ENCODE results near the gene FBXO24. TPM values are rescaled to one million over a fixed set of nuclear protein-coding genes. Genes with fewer than 3 reads are reported as not detected.

The FBXO24 gene
- total RNA-seq, 2 experiments from 2014 or later: 1.4 to 2.1 TPM

DNA sequence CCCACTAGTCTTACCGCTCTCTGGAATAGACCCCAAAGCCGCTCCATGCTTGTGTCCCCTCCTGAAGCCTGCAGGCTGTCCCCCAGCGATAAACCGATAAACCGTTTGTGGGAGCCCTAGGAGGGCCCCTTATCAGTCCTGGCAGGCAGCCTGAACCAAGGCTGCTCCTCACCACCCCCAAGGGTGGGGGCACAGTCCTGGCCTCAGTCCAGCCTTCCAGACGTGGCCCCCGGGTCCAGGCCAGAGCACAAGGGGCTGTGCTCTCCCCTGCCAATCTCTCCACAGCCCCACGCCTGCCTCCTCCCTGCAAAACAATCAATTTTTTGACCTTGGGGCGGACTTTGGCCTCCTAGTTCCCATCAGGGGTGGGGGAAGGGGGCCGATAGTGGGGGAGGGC, 55.3 kb downstream of the FBXO24 start, which contains the start of gene TFR2:
TFR2 (minus strand) TSS at position 90 of the 397 bp plus-strand sequence; CDS start at position 47, 43 bp downstream.
- CTCF ChIA-PET: no interaction called here

DNA sequence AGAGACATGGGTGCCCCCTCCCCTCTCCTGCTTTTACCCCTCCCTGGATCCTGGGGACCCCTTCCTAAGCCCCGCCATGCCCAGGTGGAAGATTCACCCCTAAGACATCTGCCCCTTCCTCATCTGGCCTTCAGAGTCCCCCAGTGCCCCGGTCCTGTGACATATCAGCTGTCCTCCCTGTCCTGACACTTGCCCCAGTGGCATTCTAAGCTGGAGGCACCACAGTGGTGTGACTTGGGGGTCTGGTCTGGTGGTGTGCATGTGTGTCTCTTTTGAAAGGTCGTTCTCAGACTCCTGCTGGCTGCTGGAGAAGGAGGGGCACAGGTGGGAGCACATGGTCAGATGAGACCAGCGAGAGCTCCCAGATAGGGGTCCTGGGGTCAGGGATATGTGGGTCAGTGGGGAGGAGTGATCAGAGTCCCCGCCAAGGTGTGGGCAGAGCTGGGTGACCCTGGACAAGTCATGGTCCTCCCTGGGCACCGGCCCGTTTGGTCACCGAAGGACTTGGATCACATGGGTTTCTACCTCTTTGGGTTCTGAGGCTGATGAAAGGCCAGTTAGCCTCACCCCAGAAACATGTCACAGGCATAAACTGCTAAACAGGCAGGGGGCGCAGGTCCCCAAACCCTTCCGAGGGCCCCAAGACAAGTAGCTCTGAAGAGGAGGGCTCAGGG, 55.9 kb downstream of the FBXO24 start:
- DNase-seq (no peak), ATAC-seq (no peak)
- Mint-ChIP-seq H3K4me3 (no peak overlapping the region), H3K27me3 (no peaks in the 10 kb centered on the region), H3K27ac (no peak overlapping the region), H3K36me3 (ENCODE audit: low read depth) (no peaks in the 10 kb centered on the region), H3K4me1 (no peaks in the 10 kb centered on the region), H3K9me3 (ENCODE audit: low read depth) (no peaks in the 10 kb centered on the region)
- CTCF ChIA-PET: no interaction called here
- POLR2A ChIA-PET: interaction anchor here (0.6 kb wide), 1 partner anchor 114 kb away, joined by 3 read pairs; no protein-coding TSS in a partner anchor
- intact Hi-C loops (cut with DNase I, micrococcal nuclease): no loop called here

More for the DNA sequence above, 55.3 kb downstream of the FBXO24 start, which contains the start of gene TFR2:
- Mint-ChIP-seq H3K9me3 (ENCODE audit: low read depth) (no peaks in the 10 kb centered on the region), H3K4me1 (no peaks in the 10 kb centered on the region), H3K36me3 (ENCODE audit: low read depth) (peaks cover 3% of the 10 kb centered on the region), H3K27ac (no peak within 1 kb of the TSS), H3K27me3 (no peaks in the 10 kb centered on the region), H3K4me3 (no peak within 1 kb of the TSS)
- ATAC-seq (no peak), DNase-seq (no peak)
- POLR2A ChIA-PET: no interaction called here
- intact Hi-C loops (cut with DNase I, micrococcal nuclease): no loop called here

DNA sequence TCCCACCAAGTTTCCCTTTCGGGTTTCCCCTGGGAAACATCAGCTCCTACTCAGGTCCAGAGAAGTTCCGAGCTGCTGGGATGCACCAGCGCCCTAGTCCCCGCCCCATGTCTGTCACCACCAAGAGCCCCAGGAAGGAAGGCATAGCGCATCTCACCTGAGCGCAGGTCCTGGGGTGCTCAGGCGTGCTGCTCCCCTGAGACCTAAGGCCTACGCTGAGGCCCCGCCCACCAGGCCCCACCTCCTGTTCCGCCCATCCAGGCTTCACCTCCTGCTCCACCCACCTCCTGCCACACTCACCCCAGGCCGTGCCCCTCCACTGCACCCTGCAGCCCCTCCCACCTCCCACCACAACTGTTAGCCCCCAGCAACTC, 56.4 kb downstream of the FBXO24 start:
- no peak overlapping the region for H3K27ac Mint-ChIP-seq
- DNase-seq: peak; percentile 55
- ATAC-seq: peak; percentile 68
- no peak overlapping the region for H3K4me3 Mint-ChIP-seq
- no peaks in the 10 kb centered on the region for H3K9me3 Mint-ChIP-seq (ENCODE audit: low read depth)
- intact Hi-C loops (cut with DNase I, micrococcal nuclease): no loop called here
- ChIA-PET CTCF (no interaction called here), POLR2A (interaction anchor here (0.6 kb wide), 1 partner anchor 113 kb away, joined by 3 read pairs; no protein-coding TSS in a partner anchor)
- no peaks in the 10 kb centered on the region for H3K27me3 Mint-ChIP-seq
- no peaks in the 10 kb centered on the region for H3K36me3 Mint-ChIP-seq (ENCODE audit: low read depth)
- H3K4me1 Mint-ChIP-seq: no peaks in the 10 kb centered on the region

DNA sequence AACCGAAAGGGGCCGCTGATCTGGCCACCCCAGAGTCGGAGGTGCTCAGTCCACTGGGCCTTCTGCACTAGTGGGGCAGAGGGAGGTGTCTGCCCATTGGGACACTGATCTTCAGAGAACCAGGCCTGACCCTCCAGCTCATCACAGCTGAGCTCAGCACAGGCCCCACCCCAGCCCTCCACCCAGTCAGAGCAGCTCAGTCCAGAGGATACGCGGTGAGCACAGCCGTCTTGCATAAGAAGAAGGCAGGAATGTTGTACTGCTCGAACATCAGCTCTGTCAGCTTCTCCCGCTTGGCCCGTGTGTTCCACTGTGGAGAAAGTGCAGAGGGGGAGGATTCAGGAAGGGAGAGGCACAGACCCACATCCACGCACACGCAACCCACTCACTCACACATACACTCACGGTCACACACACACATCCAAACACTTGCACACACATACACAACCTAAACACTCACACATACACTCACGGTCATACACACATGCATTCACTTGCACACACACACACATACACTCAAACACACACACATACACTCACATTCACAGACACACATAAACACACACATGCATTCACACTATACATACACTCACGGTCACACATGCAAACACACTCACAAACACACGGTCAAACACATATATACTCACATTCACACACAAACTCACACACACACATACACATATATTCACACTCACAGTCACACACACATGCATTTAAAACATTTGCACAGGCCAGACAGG, 63.9 kb downstream of the FBXO24 start:
- no peak for ATAC-seq
- intact Hi-C loops (cut with DNase I, micrococcal nuclease): no loop called here

More for the DNA sequence above, 63.9 kb downstream of the FBXO24 start:
- Mint-ChIP-seq H3K9me3 (ENCODE audit: low read depth) (no peaks in the 10 kb centered on the region), H3K4me1 (no peaks in the 10 kb centered on the region), H3K27me3 (peaks cover 18% of the 10 kb centered on the region), H3K27ac (no peak overlapping the region), H3K36me3 (ENCODE audit: low read depth) (no peaks in the 10 kb centered on the region), H3K4me3 (no peak overlapping the region)
- no peak for DNase-seq
- ChIA-PET CTCF (no interaction called here), POLR2A (no interaction called here)

Other genes starting within 250 kb of the FBXO24 start
- gene PILRB, start 228.2 kb upstream of the FBXO24 start, total RNA-seq: 10 to 100 TPM; 30.5 to 37.5 TPM
- under 1 TPM; 0.80 to 0.90 TPM for gene PILRA, start 212.8 kb upstream of the FBXO24 start, total RNA-seq
- gene ZCWPW1, start 157.6 kb upstream of the FBXO24 start, total RNA-seq: 1 to 10 TPM; 3.0 to 3.4 TPM
- gene MEPCE, start 156.5 kb upstream of the FBXO24 start, total RNA-seq: 10 to 100 TPM; 44.4 to 45.9 TPM
- gene PPP1R35, start 149.8 kb upstream of the FBXO24 start, total RNA-seq: 10 to 100 TPM; 48.7 to 60.3 TPM
- gene SPACDR, start 122.1 kb upstream of the FBXO24 start, total RNA-seq: 1 to 10 TPM; 3.5 to 4.2 TPM
- gene TSC22D4, start 107.1 kb upstream of the FBXO24 start, total RNA-seq: 10 to 100 TPM; 78.5 to 85.7 TPM
- under 1 TPM; 0.21 to 0.56 TPM for gene NYAP1, start 102.4 kb upstream of the FBXO24 start, total RNA-seq
- 10 to 100 TPM; 49.3 to 49.4 TPM for gene AGFG2, start 47.1 kb upstream of the FBXO24 start, total RNA-seq
- 10 to 100 TPM in 1 of 2 experiments, 1 to 10 TPM in 1; 9.9 to 13.1 TPM for gene SAP25, start 12.4 kb upstream of the FBXO24 start, total RNA-seq
- gene LRCH4, start 199 bp upstream of the FBXO24 start, total RNA-seq: 10 to 100 TPM; 70.3 to 71.7 TPM
- gene PCOLCE, start 16.0 kb downstream of the FBXO24 start, total RNA-seq: 1 to 10 TPM; 7.6 to 8.9 TPM
- 10 to 100 TPM; 14.4 to 19.9 TPM for gene MOSPD3, start 26.2 kb downstream of the FBXO24 start, total RNA-seq
- 10 to 100 TPM; 10.1 to 12.4 TPM for gene TFR2, start 55.2 kb downstream of the FBXO24 start, total RNA-seq
- not detected for gene ACTL6B, start 70.1 kb downstream of the FBXO24 start, total RNA-seq
- 100 to 1,000 TPM; 172 to 200 TPM for gene GNB2, start 87.4 kb downstream of the FBXO24 start, total RNA-seq
- 10 to 100 TPM; 40.3 to 40.9 TPM for gene GIGYF1, start 107.9 kb downstream of the FBXO24 start, total RNA-seq
- 10 to 100 TPM; 46.1 to 59.4 TPM for gene POP7, start 119.8 kb downstream of the FBXO24 start, total RNA-seq
- gene EPO, start 134.1 kb downstream of the FBXO24 start, total RNA-seq: not detected
- gene ZAN, start 147.3 kb downstream of the FBXO24 start, total RNA-seq: not detected
- gene EPHB4, start 241.2 kb downstream of the FBXO24 start, total RNA-seq: 1 to 10 TPM; 4.1 to 5.9 TPM